Nephron progenitor cell (in vitro differentiated cells): ENCODE data around the gene DNAJB2.
A peak's percentile ranks its signal among the peaks of the same experiment; 100 is the strongest.
"Not testable (repeated sequence)": the region's sequence is repeated elsewhere in the genome, so short reads cannot be mapped to it uniquely, and the experiment has no call there.

Experiments used
- DNase-seq: peaks from one replicate; pipeline ENCODE4 v3.0.0; 2021
- H3K27ac Mint-ChIP-seq: 2 replicates; pipeline ENCODE4 v1.8.0; 2021; ENCODE audit warnings: mild to moderate bottlenecking, moderate library complexity, mixed read lengths
- H3K27me3 Mint-ChIP-seq: 2 replicates; pipeline ENCODE4 v1.8.0; 2021; ENCODE audit warnings: mild to moderate bottlenecking, low read depth, mixed read lengths; ENCODE audit not compliant: poor library complexity
- H3K36me3 Mint-ChIP-seq: 2 replicates; pipeline ENCODE4 v1.8.0; 2021; ENCODE audit warnings: low read depth, mixed read lengths
- H3K4me1 Mint-ChIP-seq: 2 replicates; pipeline ENCODE4 v1.8.0; 2021; ENCODE audit warnings: mixed read lengths
- H3K4me3 Mint-ChIP-seq: 2 replicates; pipeline ENCODE4 v1.8.0; 2021; ENCODE audit warnings: mild to moderate bottlenecking, moderate library complexity, mixed read lengths
- H3K9me3 Mint-ChIP-seq: 2 replicates; pipeline ENCODE4 v1.8.0; 2021; ENCODE audit warnings: mild to moderate bottlenecking, moderate library complexity, mixed read lengths
- TF ChIP-seq, protein P1 (sequence below): fragments of 200-600 bp; sonication (generic); IDR thresholded peaks from 2 replicates; pipeline ENCODE4 v1.5.0; 2021; ENCODE audit warnings: antibody characterized with exemption

DNAJB2 gene

DNA sequence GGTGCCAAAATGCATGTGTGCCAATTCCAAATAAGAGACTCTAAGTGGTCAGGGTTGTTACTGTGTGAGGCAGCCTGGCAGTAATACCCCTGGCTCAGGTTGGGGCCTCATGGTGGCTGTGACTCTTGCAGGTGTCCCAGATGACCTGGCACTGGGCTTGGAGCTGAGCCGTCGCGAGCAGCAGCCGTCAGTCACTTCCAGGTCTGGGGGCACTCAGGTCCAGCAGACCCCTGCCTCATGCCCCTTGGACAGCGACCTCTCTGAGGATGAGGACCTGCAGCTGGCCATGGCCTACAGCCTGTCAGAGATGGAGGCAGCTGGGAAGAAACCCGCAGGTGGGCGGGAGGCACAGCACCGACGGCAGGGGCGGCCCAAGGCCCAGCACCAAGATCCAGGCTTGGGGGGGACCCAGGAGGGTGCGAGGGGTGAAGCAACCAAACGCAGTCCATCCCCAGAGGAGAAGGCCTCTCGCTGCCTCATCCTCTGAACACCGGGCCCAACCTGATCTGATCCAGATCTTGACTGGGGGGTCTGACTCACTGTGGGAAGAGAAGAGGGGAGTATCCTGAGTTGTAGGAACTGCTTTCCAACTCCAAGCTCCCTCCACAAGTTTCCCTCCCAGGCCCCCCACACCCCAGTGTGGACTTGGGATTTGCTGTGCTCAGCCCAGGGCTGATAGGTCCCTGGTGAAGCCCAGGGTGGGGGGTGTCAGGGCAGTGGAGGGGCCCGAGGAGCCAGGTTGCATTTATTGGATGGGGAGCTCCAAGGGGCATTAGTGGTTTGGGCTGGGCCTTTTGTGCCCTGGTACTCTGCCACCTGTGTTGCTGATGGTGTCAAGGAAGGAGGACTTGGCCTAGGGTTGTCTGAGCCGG lies 5.6 kb downstream of the DNAJB2 start:
- no peak overlapping the region for H3K4me3 Mint-ChIP-seq
- H3K36me3 Mint-ChIP-seq: peaks cover 10% of the 10 kb centered on the region
- DNase-seq: no peak
- peaks cover 5% of the 10 kb centered on the region for H3K27me3 Mint-ChIP-seq
- H3K27ac Mint-ChIP-seq: no peak overlapping the region
- H3K9me3 Mint-ChIP-seq: no peaks in the 10 kb centered on the region
- peaks cover 46% of the 10 kb centered on the region for H3K4me1 Mint-ChIP-seq
- TF ChIP-seq, protein P1, sequence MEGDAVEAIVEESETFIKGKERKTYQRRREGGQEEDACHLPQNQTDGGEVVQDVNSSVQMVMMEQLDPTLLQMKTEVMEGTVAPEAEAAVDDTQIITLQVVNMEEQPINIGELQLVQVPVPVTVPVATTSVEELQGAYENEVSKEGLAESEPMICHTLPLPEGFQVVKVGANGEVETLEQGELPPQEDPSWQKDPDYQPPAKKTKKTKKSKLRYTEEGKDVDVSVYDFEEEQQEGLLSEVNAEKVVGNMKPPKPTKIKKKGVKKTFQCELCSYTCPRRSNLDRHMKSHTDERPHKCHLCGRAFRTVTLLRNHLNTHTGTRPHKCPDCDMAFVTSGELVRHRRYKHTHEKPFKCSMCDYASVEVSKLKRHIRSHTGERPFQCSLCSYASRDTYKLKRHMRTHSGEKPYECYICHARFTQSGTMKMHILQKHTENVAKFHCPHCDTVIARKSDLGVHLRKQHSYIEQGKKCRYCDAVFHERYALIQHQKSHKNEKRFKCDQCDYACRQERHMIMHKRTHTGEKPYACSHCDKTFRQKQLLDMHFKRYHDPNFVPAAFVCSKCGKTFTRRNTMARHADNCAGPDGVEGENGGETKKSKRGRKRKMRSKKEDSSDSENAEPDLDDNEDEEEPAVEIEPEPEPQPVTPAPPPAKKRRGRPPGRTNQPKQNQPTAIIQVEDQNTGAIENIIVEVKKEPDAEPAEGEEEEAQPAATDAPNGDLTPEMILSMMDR: no peak

DNA sequence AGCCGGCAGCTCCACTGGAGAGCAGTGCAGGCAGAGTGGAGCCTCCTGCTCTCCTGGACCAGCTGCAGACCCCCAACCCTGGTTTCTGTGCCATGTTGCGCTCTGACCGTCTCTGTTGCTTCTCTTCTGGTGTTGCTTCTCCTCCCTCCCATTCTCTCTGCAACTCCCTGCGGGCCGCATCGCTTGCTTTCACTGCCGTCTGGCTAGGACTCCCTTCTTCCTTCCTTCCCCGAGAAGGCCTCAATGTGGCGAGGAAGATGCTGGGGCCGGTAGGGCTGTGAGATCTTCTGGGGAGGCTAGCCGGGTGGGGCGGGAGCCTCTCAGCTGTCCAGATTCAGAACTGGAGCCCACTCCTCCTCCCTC lies 6.2 kb downstream of the DNAJB2 start:
- Mint-ChIP-seq H3K4me3 (no peak overlapping the region), H3K9me3 (no peaks in the 10 kb centered on the region), H3K4me1 (peaks cover 40% of the 10 kb centered on the region), H3K36me3 (peaks cover 10% of the 10 kb centered on the region), H3K27me3 (peaks cover 10% of the 10 kb centered on the region), H3K27ac (no peak overlapping the region)
- TF ChIP-seq, protein P1: no peak
- DNase-seq: no peak

DNA sequence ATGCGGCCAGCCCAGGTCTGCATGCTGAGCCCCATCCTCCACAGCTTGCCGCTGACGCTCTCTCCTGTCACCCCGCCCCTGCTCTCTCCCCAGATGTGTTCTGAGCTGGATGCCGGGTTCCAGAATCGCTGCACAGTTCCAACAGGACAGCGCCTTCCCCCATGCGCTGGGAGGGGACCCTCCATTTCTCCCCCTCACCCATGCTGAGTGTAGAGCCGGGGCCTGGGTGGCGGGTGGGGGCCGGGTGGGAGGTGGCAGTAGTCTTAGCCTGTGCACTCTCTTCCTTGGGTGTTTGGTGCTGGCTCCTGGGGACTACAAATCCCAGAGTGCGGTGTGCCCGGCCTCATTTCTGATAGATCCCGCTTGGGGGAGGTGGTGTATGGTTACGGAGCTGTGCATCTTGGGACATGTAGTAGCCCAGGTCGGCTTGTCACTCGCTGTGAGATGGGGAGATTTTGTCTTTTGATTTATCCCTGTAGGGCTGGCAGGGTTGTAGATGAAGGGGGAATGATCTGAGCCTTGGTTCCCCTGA lies 6.8 kb downstream of the DNAJB2 start:
- TF ChIP-seq, protein P1: no peak
- H3K27me3 Mint-ChIP-seq: peaks cover 7% of the 10 kb centered on the region
- H3K36me3 Mint-ChIP-seq: peaks cover 10% of the 10 kb centered on the region
- H3K9me3 Mint-ChIP-seq: no peaks in the 10 kb centered on the region
- DNase-seq: peak; percentile 72
- H3K4me1 Mint-ChIP-seq: peaks cover 34% of the 10 kb centered on the region
- H3K27ac Mint-ChIP-seq: no peak overlapping the region
- no peak overlapping the region for H3K4me3 Mint-ChIP-seq

DNA sequence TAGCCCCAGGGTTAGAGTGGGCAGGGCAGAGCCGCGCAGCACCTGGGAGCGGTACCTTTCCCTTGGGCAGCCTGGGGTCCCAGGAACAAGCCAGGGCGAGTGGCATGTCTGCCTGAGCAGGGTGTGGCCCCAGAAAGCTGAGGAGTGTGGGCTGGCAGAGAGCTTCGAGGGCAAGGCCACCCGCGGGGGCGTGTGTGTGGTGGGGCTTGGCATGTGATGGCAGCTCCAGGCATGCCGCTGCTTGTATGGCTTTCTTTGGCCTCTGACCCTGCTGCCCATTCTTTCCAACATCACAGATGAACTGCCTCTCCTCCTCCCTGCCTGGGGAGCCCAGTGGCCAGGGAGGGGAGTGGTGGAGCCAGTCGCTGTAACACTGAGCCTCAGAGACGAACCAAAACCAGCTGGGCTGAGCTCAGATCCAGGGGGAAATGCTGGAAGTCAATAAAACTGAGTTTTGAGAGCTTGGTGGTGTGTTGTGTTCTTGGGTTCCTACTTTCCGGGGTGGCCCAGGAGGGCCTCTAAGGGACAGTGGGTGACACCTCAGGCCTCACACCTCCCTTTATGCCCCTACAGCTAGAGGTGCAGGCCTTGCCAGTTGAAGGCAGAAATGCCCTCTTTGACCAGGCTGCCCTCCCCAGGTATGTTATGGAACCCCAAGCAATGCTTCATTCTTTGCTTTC lies 7.4 kb downstream of the DNAJB2 start:
- no peak for DNase-seq
- Mint-ChIP-seq H3K4me1 (peaks cover 28% of the 10 kb centered on the region), H3K27me3 (peaks cover 7% of the 10 kb centered on the region), H3K36me3 (peaks cover 10% of the 10 kb centered on the region), H3K4me3 (no peak overlapping the region), H3K27ac (no peak overlapping the region), H3K9me3 (no peaks in the 10 kb centered on the region)
- TF ChIP-seq, protein P1: no peak

DNA sequence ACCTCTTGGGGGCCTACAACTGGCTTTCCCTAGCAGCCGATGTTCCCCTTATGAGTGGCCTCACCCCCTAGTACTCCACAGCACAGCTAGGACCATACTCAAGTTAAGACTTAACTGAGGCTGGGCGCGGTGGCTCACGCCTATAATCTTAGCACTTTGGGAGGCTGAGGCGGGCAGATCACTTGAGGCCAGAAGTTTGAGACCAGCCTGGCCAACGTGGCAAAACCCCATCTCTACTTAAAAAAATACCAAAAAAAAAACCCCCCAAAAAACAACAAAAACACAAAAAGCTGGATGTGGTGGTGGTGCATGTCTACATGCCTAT lies 7.9 kb downstream of the DNAJB2 start:
- not testable (repeated sequence) for H3K27ac Mint-ChIP-seq, H3K36me3 Mint-ChIP-seq, H3K9me3 Mint-ChIP-seq, DNase-seq, H3K4me3 Mint-ChIP-seq
- Mint-ChIP-seq H3K4me1 (peaks cover 23% of the 10 kb centered on the region), H3K27me3 (peaks cover 11% of the 10 kb centered on the region)

DNA sequence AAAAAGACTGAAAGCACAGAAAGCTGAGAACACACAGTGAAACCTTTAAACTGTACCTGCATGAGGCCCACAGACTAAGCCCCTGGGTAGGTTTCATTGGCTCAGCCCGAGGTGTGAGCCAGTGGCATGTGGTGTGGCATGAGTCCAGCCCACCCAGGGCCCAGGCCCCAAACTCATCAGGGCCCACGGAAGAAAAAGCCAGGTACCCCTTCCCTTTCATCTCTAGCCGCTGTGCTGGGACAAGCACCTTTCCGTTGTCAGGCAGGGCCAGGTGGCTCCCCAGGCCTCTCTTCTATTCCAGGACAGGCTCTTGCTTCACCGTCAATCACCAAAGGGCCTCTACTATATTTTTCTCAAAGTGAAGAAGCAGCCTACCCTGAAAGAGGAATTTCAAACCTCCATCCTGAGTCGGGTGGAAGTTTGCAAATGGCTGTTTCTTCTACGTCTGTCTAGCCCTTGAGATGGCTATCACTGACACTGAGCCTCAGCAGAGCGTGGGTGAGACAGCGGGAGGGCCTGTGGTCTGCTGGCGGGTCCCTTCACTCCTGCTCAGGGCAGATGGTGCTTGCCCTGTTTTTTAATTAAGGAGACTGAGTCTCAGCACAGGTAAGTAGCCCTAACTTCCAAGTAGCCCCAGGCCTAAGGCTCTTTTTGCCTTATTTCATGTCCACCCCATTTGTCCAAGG lies 8.6 kb downstream of the DNAJB2 start:
- Mint-ChIP-seq H3K36me3 (peaks cover 6% of the 10 kb centered on the region), H3K27ac (peak overlapping the region; percentile 39), H3K9me3 (no peaks in the 10 kb centered on the region), H3K4me1 (peaks cover 20% of the 10 kb centered on the region), H3K4me3 (no peak overlapping the region), H3K27me3 (peaks cover 17% of the 10 kb centered on the region)
- TF ChIP-seq, protein P1: no peak
- no peak for DNase-seq
